Activated naive CD8-positive, alpha-beta T cell treated with anti-CD3 and anti-CD28 coated beads, Interleukin-2, amount 50 U/mL, for 24 hours (primary cell): ENCODE measurements around the gene ZDHHC1.

Experiments
- ATAC-seq: fragments of 150-1000 bp; cut with Tn5 transposase; one replicate; pipeline ENCODE4 v1.10.0; 2021
- DNase-seq: peaks from one replicate; pipeline ENCODE4 v3.0.0; 2021
- H3K27ac Mint-ChIP-seq: one replicate; pipeline ENCODE4 v1.8.0; 2021; ENCODE audit warnings: mild to moderate bottlenecking, mixed read lengths
- H3K27me3 Mint-ChIP-seq: one replicate; pipeline ENCODE4 v1.8.0; 2021; ENCODE audit warnings: mixed read lengths
- H3K36me3 Mint-ChIP-seq: one replicate; pipeline ENCODE4 v1.8.0; 2021; ENCODE audit warnings: low read depth, mixed read lengths
- H3K4me1 Mint-ChIP-seq: one replicate; pipeline ENCODE4 v1.8.0; 2021; ENCODE audit warnings: mixed read lengths
- H3K4me3 Mint-ChIP-seq: one replicate; pipeline ENCODE4 v1.8.0; 2021; ENCODE audit warnings: mild to moderate bottlenecking, moderate library complexity, mixed read lengths
- H3K9me3 Mint-ChIP-seq: one replicate; pipeline ENCODE4 v1.8.0; 2021; ENCODE audit warnings: mixed read lengths

The ZDHHC1 gene

GRCh38 chr16:67415872-67416793 is at the start of gene ZDHHC1:
TSS of gene ZDHHC1 (minus strand) at chr16:67416477. CDS start at chr16:67407775, 8,702 bp downstream.
- peaks cover 6% of the 10 kb centered on the region for H3K4me1 Mint-ChIP-seq
- peak; percentile 73 for DNase-seq
- H3K9me3 Mint-ChIP-seq = no peaks in the 10 kb centered on the region
- H3K4me3 Mint-ChIP-seq = peak within 1 kb of the TSS; percentile 75
- H3K27ac Mint-ChIP-seq = peak within 1 kb of the TSS; percentile 13
- peaks cover 25% of the 10 kb centered on the region for H3K27me3 Mint-ChIP-seq
- peak; percentile 85 for ATAC-seq
- H3K36me3 Mint-ChIP-seq = no peaks in the 10 kb centered on the region

- H3K27me3 Mint-ChIP-seq = no peaks in the 10 kb centered on the region
- DNase-seq = no peak
- H3K27ac Mint-ChIP-seq = no peak overlapping the region
- no peaks in the 10 kb centered on the region for H3K36me3 Mint-ChIP-seq
- ATAC-seq = no peak
- H3K4me3 Mint-ChIP-seq = no peak overlapping the region
- no peaks in the 10 kb centered on the region for H3K9me3 Mint-ChIP-seq
- H3K4me1 Mint-ChIP-seq = peaks cover 6% of the 10 kb centered on the region
Observed at GRCh38 chr16:67464565-67464964, 48.3 kb upstream of the ZDHHC1 start.

GRCh38 chr16:67463691-67464090 is 47.4 kb upstream of the ZDHHC1 start:
- Mint-ChIP-seq H3K27ac (no peak overlapping the region), H3K9me3 (no peaks in the 10 kb centered on the region), H3K4me3 (no peak overlapping the region), H3K36me3 (no peaks in the 10 kb centered on the region), H3K4me1 (peaks cover 6% of the 10 kb centered on the region), H3K27me3 (no peaks in the 10 kb centered on the region)
- DNase-seq (no peak), ATAC-seq (no peak)

GRCh38 chr16:67463059-67463458 is 46.8 kb upstream of the ZDHHC1 start:
- no peak overlapping the region for H3K4me3 Mint-ChIP-seq
- H3K9me3 Mint-ChIP-seq = no peaks in the 10 kb centered on the region
- H3K27ac Mint-ChIP-seq = no peak overlapping the region
- no peaks in the 10 kb centered on the region for H3K36me3 Mint-ChIP-seq
- DNase-seq (no peak), ATAC-seq (no peak)
- H3K4me1 Mint-ChIP-seq = peaks cover 6% of the 10 kb centered on the region
- no peaks in the 10 kb centered on the region for H3K27me3 Mint-ChIP-seq

- Mint-ChIP-seq H3K4me3 (no peak overlapping the region), H3K36me3 (no peaks in the 10 kb centered on the region), H3K9me3 (no peaks in the 10 kb centered on the region), H3K4me1 (peaks cover 6% of the 10 kb centered on the region), H3K27me3 (no peaks in the 10 kb centered on the region), H3K27ac (no peak overlapping the region)
- no peak for DNase-seq
- ATAC-seq = no peak
Observed at GRCh38 chr16:67462279-67462655, 46.0 kb upstream of the ZDHHC1 start.

GRCh38 chr16:67461600-67462278 is 45.5 kb upstream of the ZDHHC1 start:
- ATAC-seq = no peak
- Mint-ChIP-seq H3K27ac (no peak overlapping the region), H3K4me1 (peaks cover 6% of the 10 kb centered on the region)

GRCh38 chr16:67460961-67461360 is 44.7 kb upstream of the ZDHHC1 start:
- DNase-seq (no peak), ATAC-seq (no peak)
- Mint-ChIP-seq H3K9me3 (no peaks in the 10 kb centered on the region), H3K27ac (no peak overlapping the region), H3K27me3 (no peaks in the 10 kb centered on the region), H3K4me3 (no peak overlapping the region), H3K4me1 (peaks cover 8% of the 10 kb centered on the region), H3K36me3 (no peaks in the 10 kb centered on the region)

More at GRCh38 chr16:67461600-67462278, 45.5 kb upstream of the ZDHHC1 start:
- no peak for DNase-seq
- H3K36me3 Mint-ChIP-seq = no peaks in the 10 kb centered on the region
- H3K4me3 Mint-ChIP-seq = no peak overlapping the region
- H3K9me3 Mint-ChIP-seq = no peaks in the 10 kb centered on the region
- no peaks in the 10 kb centered on the region for H3K27me3 Mint-ChIP-seq

- H3K9me3 Mint-ChIP-seq = no peaks in the 10 kb centered on the region
- H3K4me1 Mint-ChIP-seq = peaks cover 3% of the 10 kb centered on the region
Observed at GRCh38 chr16:67460168-67460567, 43.9 kb upstream of the ZDHHC1 start.

GRCh38 chr16:67459861-67460150 is 43.5 kb upstream of the ZDHHC1 start:
- no peaks in the 10 kb centered on the region for H3K36me3 Mint-ChIP-seq
- no peak overlapping the region for H3K27ac Mint-ChIP-seq
- H3K4me1 Mint-ChIP-seq = peaks cover 2% of the 10 kb centered on the region
- H3K27me3 Mint-ChIP-seq = no peaks in the 10 kb centered on the region
- H3K9me3 Mint-ChIP-seq = no peaks in the 10 kb centered on the region
- DNase-seq (no peak), ATAC-seq (no peak)
- H3K4me3 Mint-ChIP-seq = no peak overlapping the region

More at GRCh38 chr16:67460168-67460567, 43.9 kb upstream of the ZDHHC1 start:
- no peak overlapping the region for H3K4me3 Mint-ChIP-seq
- ATAC-seq (no peak), DNase-seq (no peak)
- H3K27ac Mint-ChIP-seq = no peak overlapping the region
- H3K36me3 Mint-ChIP-seq = no peaks in the 10 kb centered on the region
- no peaks in the 10 kb centered on the region for H3K27me3 Mint-ChIP-seq

- no peaks in the 10 kb centered on the region for H3K27me3 Mint-ChIP-seq
- peaks cover 2% of the 10 kb centered on the region for H3K4me1 Mint-ChIP-seq
- H3K36me3 Mint-ChIP-seq = no peaks in the 10 kb centered on the region
- H3K4me3 Mint-ChIP-seq = no peak overlapping the region
- no peak for ATAC-seq
- no peak for DNase-seq
- H3K27ac Mint-ChIP-seq = no peak overlapping the region
- H3K9me3 Mint-ChIP-seq = no peaks in the 10 kb centered on the region
Observed at GRCh38 chr16:67459066-67459860, 43.0 kb upstream of the ZDHHC1 start.

GRCh38 chr16:67458121-67458641 is 41.9 kb upstream of the ZDHHC1 start:
- Mint-ChIP-seq H3K9me3 (no peaks in the 10 kb centered on the region), H3K4me3 (no peak overlapping the region), H3K36me3 (no peaks in the 10 kb centered on the region), H3K27ac (no peak overlapping the region), H3K27me3 (no peaks in the 10 kb centered on the region), H3K4me1 (peaks cover 2% of the 10 kb centered on the region)
- no peak for DNase-seq
- ATAC-seq = no peak

- Mint-ChIP-seq H3K27ac (no peak overlapping the region), H3K27me3 (no peaks in the 10 kb centered on the region), H3K4me3 (no peak overlapping the region), H3K36me3 (no peaks in the 10 kb centered on the region), H3K9me3 (no peaks in the 10 kb centered on the region), H3K4me1 (peaks cover 2% of the 10 kb centered on the region)
- DNase-seq (no peak), ATAC-seq (no peak)
Observed at GRCh38 chr16:67457611-67458010, 41.3 kb upstream of the ZDHHC1 start.

- Mint-ChIP-seq H3K27ac (no peak overlapping the region), H3K4me3 (no peak overlapping the region), H3K36me3 (no peaks in the 10 kb centered on the region), H3K4me1 (peaks cover 2% of the 10 kb centered on the region), H3K9me3 (no peaks in the 10 kb centered on the region), H3K27me3 (no peaks in the 10 kb centered on the region)
- ATAC-seq (no peak), DNase-seq (no peak)
Observed at GRCh38 chr16:67456391-67457081, 40.3 kb upstream of the ZDHHC1 start.

GRCh38 chr16:67454852-67455251 is 38.6 kb upstream of the ZDHHC1 start:
- ATAC-seq = no peak
- Mint-ChIP-seq H3K27me3 (no peaks in the 10 kb centered on the region), H3K9me3 (no peaks in the 10 kb centered on the region), H3K4me1 (peaks cover 2% of the 10 kb centered on the region), H3K36me3 (no peaks in the 10 kb centered on the region), H3K4me3 (no peak overlapping the region), H3K27ac (no peak overlapping the region)
- DNase-seq = no peak
